M059J (cell line): ENCODE data around the gene NRAP. TPM values are rescaled to one million over a fixed set of nuclear protein-coding genes. Genes with fewer than 3 reads are reported as not detected.

ENCODE experiments used
- DNase-seq: peaks from one replicate; pipeline ENCODE4 v3.0.0-alpha.2; 2012; ENCODE audit warnings: low read depth
- total RNA-seq: library from RNA; depleted of rRNA; stranded (reverse); fragments of >200 nt; shearing (Covaris generic); gene quantifications from 2 replicates; pipeline ENCODE4 v1.2.3, GENCODE V29; 2014

The NRAP gene
- total RNA-seq, 1 experiment from 2014 or later, result not detected

GRCh38 chr10:113610631-113611601 is 52.9 kb downstream of the NRAP start:
- DNase-seq, result peak; percentile 32

GRCh38 chr10:113609704-113610108 is 54.1 kb downstream of the NRAP start:
- DNase-seq, result peak; percentile 53

GRCh38 chr10:113605268-113605978 is 58.4 kb downstream of the NRAP start:
- no peak for DNase-seq

GRCh38 chr10:113604572-113604971 is 59.3 kb downstream of the NRAP start:
- DNase-seq, result no peak

- DNase-seq, result no peak
Measured at GRCh38 chr10:113603057-113603777, 60.6 kb downstream of the NRAP start.

- no peak for DNase-seq
Measured at GRCh38 chr10:113600569-113600968, 63.3 kb downstream of the NRAP start.

GRCh38 chr10:113594652-113595051 is 69.2 kb downstream of the NRAP start:
- DNase-seq, result no peak

GRCh38 chr10:113592380-113592779 is 71.5 kb downstream of the NRAP start:
- no peak for DNase-seq

- no peak for DNase-seq
Measured at GRCh38 chr10:113590581-113590980, 73.3 kb downstream of the NRAP start.

GRCh38 chr10:113589201-113589770 is 74.6 kb downstream of the NRAP start:
- no peak for DNase-seq

- DNase-seq, result peak; percentile 31
Measured at GRCh38 chr10:113585949-113586348, 77.9 kb downstream of the NRAP start.

- no peak for DNase-seq
Measured at GRCh38 chr10:113583571-113583970, 80.3 kb downstream of the NRAP start.

- DNase-seq, result no peak
Measured at GRCh38 chr10:113581092-113581491, 82.7 kb downstream of the NRAP start.

GRCh38 chr10:113578773-113579172 is 85.1 kb downstream of the NRAP start:
- DNase-seq, result no peak

GRCh38 chr10:113576852-113577251 is 87.0 kb downstream of the NRAP start:
- no peak for DNase-seq

- DNase-seq, result no peak
Measured at GRCh38 chr10:113573368-113573767, 90.5 kb downstream of the NRAP start.

GRCh38 chr10:113572520-113573290 is 91.1 kb downstream of the NRAP start:
- DNase-seq, result no peak

- DNase-seq, result no peak
Measured at GRCh38 chr10:113569576-113569975, 94.3 kb downstream of the NRAP start.

- no peak for DNase-seq
Measured at GRCh38 chr10:113566888-113567287, 97.0 kb downstream of the NRAP start.

- DNase-seq, result peak; percentile 21
Measured at GRCh38 chr10:113565364-113565763, 98.5 kb downstream of the NRAP start.
